ENCODE measurements around the gene RHCE.
"Not testable (repeated sequence)": the region's sequence is repeated elsewhere in the genome, so short reads cannot be mapped to it uniquely, and the experiment has no call there.

The RHCE gene

GRCh38 chr1:25338986-25339385 is 81.6 kb downstream of the RHCE start:
- DNase-seq: peak; percentile 51

- DNase-seq: peak; percentile 89
These were observed 82.2 kb downstream of the RHCE start, which contains the start of gene TMEM50A for GRCh38 chr1:25338188-25338981. TSS of gene TMEM50A (plus strand) at chr1:25338334. CDS start at chr1:25340487, 2,153 bp downstream.

- DNase-seq: not testable (repeated sequence)
These were observed 83.0 kb downstream of the RHCE start for GRCh38 chr1:25337483-25338187.

- peak; percentile 44 for DNase-seq
These were observed 83.7 kb downstream of the RHCE start for GRCh38 chr1:25336922-25337354.

- peak; percentile 18 for DNase-seq
These were observed 90.7 kb downstream of the RHCE start for GRCh38 chr1:25329950-25330349.

- not testable (repeated sequence) for DNase-seq
These were observed 91.3 kb downstream of the RHCE start for GRCh38 chr1:25329336-25329735.

GRCh38 chr1:25328791-25329185 is 91.8 kb downstream of the RHCE start:
- not testable (repeated sequence) for DNase-seq

GRCh38 chr1:25327864-25328790 is 92.5 kb downstream of the RHCE start:
- not testable (repeated sequence) for DNase-seq

GRCh38 chr1:25324407-25324806 is 96.2 kb downstream of the RHCE start:
- not testable (repeated sequence) for DNase-seq

GRCh38 chr1:25322127-25322526 is 98.5 kb downstream of the RHCE start:
- peak; percentile 45 for DNase-seq

GRCh38 chr1:25320314-25320938 is 100.2 kb downstream of the RHCE start:
- DNase-seq: peak; percentile 57

- peak; percentile 25 for DNase-seq
These were observed 107.7 kb downstream of the RHCE start for GRCh38 chr1:25312806-25313470.

Measured in hematopoietic multipotent progenitor cell treated with erythropoietin and hydrocortisone succinate and interleukin-3 and kit ligand, for 6 days (in vitro differentiated cells).